Right forelimb (tissue), 1 donor: ENCODE measurements around the gene HES3.
A peak's percentile ranks its signal among the peaks of the same experiment; 100 is the strongest.

Source experiments
- DNase-seq: peaks from one replicate; pipeline ENCODE4 v3.0.0-alpha.2; 2018

Gene HES3

DNA sequence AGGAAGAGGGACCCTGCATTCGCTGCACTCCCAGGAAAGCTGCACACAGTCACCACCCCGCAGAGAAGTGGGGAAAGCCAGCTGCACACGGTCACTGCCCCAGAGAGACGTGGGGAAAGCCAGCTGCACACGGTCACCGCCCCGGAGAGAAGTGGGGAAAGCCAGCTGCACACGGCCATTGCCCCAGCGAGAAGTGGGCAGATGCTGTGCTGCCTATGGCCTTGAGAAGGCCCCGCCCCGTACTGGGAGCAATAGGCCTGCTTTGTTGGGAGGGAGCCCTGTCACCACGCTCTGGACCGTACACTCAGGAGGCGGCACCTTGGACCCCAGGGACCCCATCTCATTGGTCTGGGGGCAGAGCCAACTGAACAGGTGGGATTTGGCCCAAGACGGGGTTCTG lies 21.2 kb downstream of the HES3 start:
- DNase-seq, result no peak

DNA sequence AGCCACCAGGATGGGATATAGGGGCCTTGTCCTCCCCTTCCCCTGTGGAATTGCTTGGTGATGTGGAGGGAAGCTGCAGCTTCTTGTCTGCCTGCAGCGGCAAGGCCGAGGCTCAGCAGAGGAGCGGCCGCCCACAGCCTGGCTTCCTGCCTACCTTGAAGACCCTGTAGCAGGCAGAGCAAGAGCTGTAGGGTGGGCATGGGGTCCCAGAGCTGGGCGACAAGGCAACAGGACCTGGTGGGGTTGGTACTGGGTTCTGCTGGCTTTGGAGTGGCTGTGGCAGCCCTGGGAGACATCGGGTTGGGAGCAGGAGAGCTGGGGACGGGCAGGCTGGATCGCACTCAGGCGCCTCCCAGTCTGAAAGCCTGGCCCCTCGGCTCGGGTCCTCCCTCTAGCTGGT lies 22.7 kb downstream of the HES3 start:
- DNase-seq, result no peak

GRCh38 chr1:6267686-6268322 lies 23.8 kb downstream of the HES3 start:
- no peak for DNase-seq

DNA sequence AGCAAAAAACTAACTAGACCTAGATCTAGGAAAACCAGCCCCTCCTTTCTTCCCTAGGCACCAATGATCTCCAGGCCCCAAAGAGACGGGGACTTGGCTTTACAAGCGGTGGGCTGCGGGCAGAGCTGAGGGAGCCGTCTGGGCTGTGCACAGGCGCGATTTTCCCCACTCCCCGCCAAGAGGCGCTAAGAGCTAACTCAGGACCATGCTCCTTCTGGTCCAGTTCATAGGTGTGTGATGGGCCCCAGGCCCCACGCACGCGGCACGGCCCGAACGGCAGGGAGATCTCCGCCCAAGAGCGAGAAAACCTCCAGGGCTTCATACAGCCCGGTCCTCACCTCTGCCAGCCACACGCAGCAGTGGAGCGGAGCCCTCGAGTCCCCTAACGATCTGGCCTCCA lies 24.4 kb downstream of the HES3 start:
- no peak for DNase-seq

DNA sequence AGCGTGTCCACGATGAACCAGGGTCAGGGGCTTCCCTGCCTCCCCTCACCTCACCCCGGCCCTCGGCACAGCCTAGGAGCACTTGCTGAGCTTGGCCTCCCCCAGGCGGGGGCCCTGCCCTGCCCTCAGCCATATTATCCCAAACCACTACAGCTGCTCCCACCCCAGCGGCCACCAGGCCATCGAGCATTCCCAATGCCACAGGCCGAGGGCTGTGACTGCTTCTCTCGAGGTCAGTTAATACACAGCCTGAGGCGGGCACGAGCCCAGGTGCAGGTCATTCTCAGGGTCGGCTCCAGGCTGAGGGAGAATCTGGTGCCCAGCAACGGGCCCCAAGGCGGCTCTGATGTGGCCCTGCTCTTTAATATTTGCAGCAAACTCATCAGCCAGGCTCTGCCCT lies 25.3 kb downstream of the HES3 start:
- no peak for DNase-seq

GRCh38 chr1:6269720-6270400 lies 25.9 kb downstream of the HES3 start:
- DNase-seq, result peak; percentile 69

DNA sequence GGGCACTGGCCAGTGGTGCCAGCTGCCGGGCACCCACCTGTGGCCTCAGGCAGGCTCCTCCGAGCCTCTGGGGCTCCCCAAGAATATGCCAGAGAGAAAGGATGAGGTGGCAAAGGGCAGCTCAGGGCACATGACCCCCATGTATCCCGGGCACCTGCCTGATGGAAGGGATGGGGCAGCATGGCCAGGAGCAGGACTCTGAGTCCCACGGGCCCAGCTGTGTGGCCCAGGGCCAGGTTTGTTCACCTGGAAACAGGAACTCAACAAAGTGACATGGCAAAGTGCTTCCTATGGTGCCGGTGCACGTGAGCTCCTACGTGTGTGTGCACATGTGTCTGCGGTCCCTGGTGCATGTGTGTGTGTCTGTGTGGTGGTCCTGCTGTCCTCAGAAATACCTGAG lies 26.4 kb downstream of the HES3 start:
- DNase-seq, result no peak

DNA sequence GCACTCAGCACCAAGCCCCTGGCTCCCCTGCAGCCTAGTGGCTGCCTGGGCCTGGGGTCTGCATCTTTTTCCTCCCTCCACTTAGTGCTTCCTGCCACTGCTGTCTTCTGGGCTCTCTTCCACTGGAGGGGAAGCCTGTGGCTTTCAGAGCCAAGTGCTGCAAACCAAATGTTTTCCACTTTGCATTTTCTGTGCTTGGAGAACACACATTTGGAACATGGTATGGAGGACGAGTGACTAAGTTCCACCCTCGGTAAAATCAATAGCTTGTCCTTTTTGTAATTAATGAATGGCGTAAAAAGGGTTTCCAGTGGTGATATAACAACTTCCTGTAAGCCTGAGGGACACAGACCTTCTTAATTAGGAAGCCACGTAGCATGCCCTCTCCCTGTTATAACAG lies 27.0 kb downstream of the HES3 start:
- no peak for DNase-seq

- DNase-seq, result no peak
Observed at GRCh38 chr1:6271554-6271953, 27.6 kb downstream of the HES3 start.

- DNase-seq, result no peak
Observed at GRCh38 chr1:6272452-6272851, 28.5 kb downstream of the HES3 start.

- DNase-seq, result no peak
Observed at GRCh38 chr1:6272868-6273267, 28.9 kb downstream of the HES3 start.

GRCh38 chr1:6273380-6273891 lies 29.5 kb downstream of the HES3 start:
- DNase-seq, result no peak

DNA sequence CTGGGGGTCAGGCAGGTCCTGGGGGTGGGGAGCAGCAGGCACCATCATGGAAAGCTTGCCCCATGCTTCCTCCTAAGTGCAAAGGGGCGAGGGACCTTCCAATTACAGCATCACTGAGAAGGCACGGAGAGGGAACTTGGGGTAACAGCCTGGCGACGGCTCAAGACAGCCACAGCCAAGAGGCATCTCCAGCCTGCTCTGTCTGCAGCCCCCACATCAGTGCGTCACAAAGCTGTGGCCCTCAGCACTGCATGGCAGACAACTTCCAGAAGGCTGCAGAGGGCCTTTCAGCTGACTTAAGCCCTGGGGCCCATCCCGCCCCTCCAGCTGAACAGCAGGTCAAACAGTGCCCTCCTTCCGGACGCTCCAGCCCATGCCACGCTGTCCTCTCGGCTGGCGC lies 30.1 kb downstream of the HES3 start:
- DNase-seq, result no peak

DNA sequence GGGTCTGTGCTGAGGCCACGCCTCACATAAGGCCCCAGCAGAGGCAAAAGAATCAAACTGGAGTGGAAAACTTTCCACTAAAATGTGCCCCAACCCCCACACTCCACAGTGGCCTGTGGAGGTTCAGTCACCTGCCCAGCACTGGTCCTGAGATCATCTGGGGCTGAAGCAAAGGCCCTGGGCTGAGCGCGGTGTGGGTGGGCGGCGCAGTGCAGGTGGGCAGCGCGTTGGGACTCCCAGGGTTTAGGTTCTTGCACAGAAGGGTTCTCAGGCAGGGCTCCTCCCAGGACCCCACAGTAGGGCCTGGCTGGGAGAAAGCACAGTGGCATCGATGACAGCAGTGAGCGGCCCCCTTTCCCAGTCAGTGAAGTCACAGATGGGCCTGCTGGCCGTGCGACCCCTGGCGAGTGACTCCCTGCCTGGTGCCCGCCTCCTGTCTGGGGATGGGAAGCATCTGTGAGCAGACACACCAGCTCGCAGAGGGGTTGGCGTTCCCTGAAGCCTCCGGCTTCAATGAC lies 30.7 kb downstream of the HES3 start:
- DNase-seq, result no peak

- peak; percentile 87 for DNase-seq
Observed at GRCh38 chr1:6275826-6276782, 32.1 kb downstream of the HES3 start.

GRCh38 chr1:6276811-6277555 lies 33.0 kb downstream of the HES3 start:
- no peak for DNase-seq

- no peak for DNase-seq
Observed at GRCh38 chr1:6278263-6278662, 34.3 kb downstream of the HES3 start.

- DNase-seq, result no peak
Observed at GRCh38 chr1:6279066-6279465, 35.1 kb downstream of the HES3 start.

- no peak for DNase-seq
Observed at GRCh38 chr1:6279613-6280383, 35.8 kb downstream of the HES3 start.

DNA sequence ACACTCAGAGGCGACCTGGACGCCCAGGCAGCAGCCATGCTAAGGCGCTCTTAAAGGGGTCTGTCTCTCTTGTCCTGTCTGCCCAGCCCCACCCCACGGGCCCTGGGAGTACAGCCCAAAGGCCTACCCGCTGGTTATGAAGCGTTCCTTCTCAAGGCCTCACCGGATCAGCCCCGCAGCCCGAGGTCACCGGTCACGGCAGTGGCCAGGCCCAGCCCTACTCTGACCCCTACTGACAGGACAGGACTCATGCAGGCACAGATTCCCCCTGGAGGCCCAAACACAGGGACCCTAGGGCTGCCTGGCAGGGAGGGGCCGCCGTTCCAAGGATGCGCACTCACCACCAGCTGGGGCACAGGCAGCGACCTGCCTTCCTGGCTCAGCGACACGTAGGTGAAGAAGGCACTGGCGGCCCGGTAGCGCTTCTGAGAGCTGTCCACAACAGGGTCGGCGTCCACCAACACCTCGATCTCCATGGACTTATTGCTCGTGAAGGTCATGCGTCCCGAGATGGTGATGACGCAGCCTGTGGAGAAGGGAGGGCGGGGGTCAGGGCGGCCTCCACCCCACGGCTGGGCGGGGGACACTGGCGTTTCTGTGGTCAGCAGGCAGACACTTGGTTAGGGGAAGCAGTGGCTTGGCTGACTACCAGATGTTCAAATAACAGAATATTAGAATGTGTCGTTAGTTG lies 36.9 kb downstream of the HES3 start:
- no peak for DNase-seq
